Measurements from ENCODE around the gene EHMT1. TPM values are rescaled to one million over a fixed set of nuclear protein-coding genes. Genes with fewer than 3 reads are reported as not detected.
"Not testable (repeated sequence)": the region's sequence is repeated elsewhere in the genome, so short reads cannot be mapped to it uniquely, and the experiment has no call there.

Gene EHMT1
- total RNA-seq, 1 donor from 2014 or later: 39.5 TPM

- no peak for DNase-seq (ENCODE audit: low spot score)
Observed at GRCh38 chr9:137804908-137805630, 186.3 kb downstream of the EHMT1 start.

- DNase-seq (ENCODE audit: low spot score): no peak
Observed at GRCh38 chr9:137807721-137808703, 189.2 kb downstream of the EHMT1 start.

- no peak for DNase-seq (ENCODE audit: low spot score)
Observed at GRCh38 chr9:137809040-137809576, 190.3 kb downstream of the EHMT1 start.

GRCh38 chr9:137809726-137810450 is 191.1 kb downstream of the EHMT1 start:
- not testable (repeated sequence) for DNase-seq (ENCODE audit: low spot score)

- DNase-seq (ENCODE audit: low spot score): no peak
Observed at GRCh38 chr9:137811283-137811870, 192.6 kb downstream of the EHMT1 start.

- no peak for DNase-seq (ENCODE audit: low spot score)
Observed at GRCh38 chr9:137812356-137813023, 193.7 kb downstream of the EHMT1 start.

- DNase-seq (ENCODE audit: low spot score): no peak
Observed at GRCh38 chr9:137813167-137813566, 194.4 kb downstream of the EHMT1 start.

- peak; percentile 78 for DNase-seq (ENCODE audit: low spot score)
Observed at GRCh38 chr9:137813651-137814415, 195.0 kb downstream of the EHMT1 start.

- no peak for DNase-seq (ENCODE audit: low spot score)
Observed at GRCh38 chr9:137814436-137814835, 195.6 kb downstream of the EHMT1 start.

GRCh38 chr9:137814841-137815240 is 196.0 kb downstream of the EHMT1 start:
- DNase-seq (ENCODE audit: low spot score): no peak

GRCh38 chr9:137815256-137816255 is 196.8 kb downstream of the EHMT1 start:
- peak; percentile 12 for DNase-seq (ENCODE audit: low spot score)

GRCh38 chr9:137816531-137817235 is 197.9 kb downstream of the EHMT1 start:
- no peak for DNase-seq (ENCODE audit: low spot score)

- DNase-seq (ENCODE audit: low spot score): no peak
Observed at GRCh38 chr9:137817236-137818200, 198.7 kb downstream of the EHMT1 start.

- DNase-seq (ENCODE audit: low spot score): no peak
Observed at GRCh38 chr9:137818286-137818685, 199.5 kb downstream of the EHMT1 start.

GRCh38 chr9:137820161-137820855 is 201.5 kb downstream of the EHMT1 start:
- no peak for DNase-seq (ENCODE audit: low spot score)

Measured in umbilical cord (tissue), 2 donors.